Breast epithelium (tissue), 3 donors: ENCODE results near the gene MIEN1.

Experiments
- POLR2A ChIP-seq: fragments of 450-650 bp; IDR thresholded peaks from one replicate; pipeline ENCODE4 v1.6.1; 2016; ENCODE audit warnings: antibody characterized with exemption, mild to moderate bottlenecking, moderate library complexity
- POLR2AphosphoS5 ChIP-seq, 3 donors: sonication (generic); formaldehyde crosslinking; IDR thresholded peaks; one replicate each; pipeline ENCODE4 v1.6.1; 2017; ENCODE audit warnings: antibody characterized with exemption in 3 of 3
- TF ChIP-seq, protein P1 (sequence below), 3 donors: fragments of 450-650 bp; IDR thresholded peaks; one replicate each; pipeline ENCODE4 v1.5.1; 2016 to 2017; ENCODE audit warnings: antibody characterized with exemption in 3 of 3, mild to moderate bottlenecking in 3 of 3, moderate library complexity in 3 of 3

GRCh38 chr17:39754161-39754957 lies 24.0 kb upstream of the MIEN1 start:
- TF ChIP-seq, protein P1, sequence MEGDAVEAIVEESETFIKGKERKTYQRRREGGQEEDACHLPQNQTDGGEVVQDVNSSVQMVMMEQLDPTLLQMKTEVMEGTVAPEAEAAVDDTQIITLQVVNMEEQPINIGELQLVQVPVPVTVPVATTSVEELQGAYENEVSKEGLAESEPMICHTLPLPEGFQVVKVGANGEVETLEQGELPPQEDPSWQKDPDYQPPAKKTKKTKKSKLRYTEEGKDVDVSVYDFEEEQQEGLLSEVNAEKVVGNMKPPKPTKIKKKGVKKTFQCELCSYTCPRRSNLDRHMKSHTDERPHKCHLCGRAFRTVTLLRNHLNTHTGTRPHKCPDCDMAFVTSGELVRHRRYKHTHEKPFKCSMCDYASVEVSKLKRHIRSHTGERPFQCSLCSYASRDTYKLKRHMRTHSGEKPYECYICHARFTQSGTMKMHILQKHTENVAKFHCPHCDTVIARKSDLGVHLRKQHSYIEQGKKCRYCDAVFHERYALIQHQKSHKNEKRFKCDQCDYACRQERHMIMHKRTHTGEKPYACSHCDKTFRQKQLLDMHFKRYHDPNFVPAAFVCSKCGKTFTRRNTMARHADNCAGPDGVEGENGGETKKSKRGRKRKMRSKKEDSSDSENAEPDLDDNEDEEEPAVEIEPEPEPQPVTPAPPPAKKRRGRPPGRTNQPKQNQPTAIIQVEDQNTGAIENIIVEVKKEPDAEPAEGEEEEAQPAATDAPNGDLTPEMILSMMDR (IDR thresholded peaks at IDR 0.05), result peak; percentile 96 to 100 (median 97)
- TF ChIP-seq POLR2AphosphoS5 (IDR thresholded peaks at IDR 0.05) (peak; percentile 26 to 65 (median 62)), POLR2A (peak; percentile 45)
